Spinal cord (tissue), 10 donors: Measurements from ENCODE around the gene COL23A1. TPM values are rescaled to one million over a fixed set of nuclear protein-coding genes. Genes with fewer than 3 reads are reported as not detected.

Experiments used
- DNase-seq, 6 donors: peaks; one replicate each; pipeline versions ENCODE4 v3.0.0 to v3.0.0-alpha.2; 2013 to 2015; ENCODE audit warnings: low spot score in 6 of 6, low read depth in 4 of 6
- H3K27ac ChIP-seq: one replicate; pipeline ENCODE4 v1.5.1; 2013; ENCODE audit warnings: low read depth, low read length, control low read depth
- H3K27me3 ChIP-seq: one replicate; pipeline ENCODE4 v1.6.1; 2013; ENCODE audit warnings: low read length; ENCODE audit not compliant: control insufficient read depth, insufficient read depth
- H3K36me3 ChIP-seq: one replicate; pipeline ENCODE4 v1.6.1; 2013; ENCODE audit warnings: low read length; ENCODE audit not compliant: control insufficient read depth, insufficient read depth
- H3K4me1 ChIP-seq: one replicate; pipeline ENCODE4 v1.6.1; 2013; ENCODE audit warnings: low read length; ENCODE audit not compliant: control insufficient read depth, insufficient read depth
- H3K4me3 ChIP-seq: one replicate; pipeline ENCODE4 v1.5.1; 2013; ENCODE audit warnings: low read depth, low read length, control low read depth
- H3K9me3 ChIP-seq: one replicate; pipeline ENCODE4 v1.6.1; 2013; ENCODE audit warnings: low read length; ENCODE audit not compliant: control insufficient read depth, insufficient read depth
- WGBS: methylation state at CpG from one replicate; pipeline ENCODE4 v1.1.5; 2013; ENCODE audit warnings: missing lambda C conversion rate; ENCODE audit not compliant: insufficient coverage; 5-methylcytosine and 5-hydroxymethylcytosine counted together
- polyA plus RNA-seq, 2 donors: library from polyadenylated mRNA; unstranded; fragments of 120-200 nt; gene quantifications; one replicate each; pipeline ENCODE4 v1.2.1, GENCODE V29; 2013; ENCODE audit not compliant: insufficient read length in 2 of 2
- total RNA-seq, 2 donors: library from RNA; depleted of rRNA in 1 of 2; stranded (reverse); fragments of 120-200 nt in 1 of 2; fragments of >200 nt in 1 of 2; gene quantifications; one replicate each; pipeline versions ENCODE4 v1.2.3 to v1.2.4, GENCODE V29; 2013 to 2014
- donor health status: healthy.

COL23A1 gene
- total and polyA plus RNA-seq, 4 donors, result 2.8 to 9.7 (median 8.0) TPM

- no peaks in the 10 kb centered on the region for H3K27me3 ChIP-seq
- WGBS, result 58% methylated on average over 19 of the region's 21 CpGs
- H3K9me3 ChIP-seq, result peaks cover 2% of the 10 kb centered on the region
- H3K36me3 ChIP-seq, result peaks cover 4% of the 10 kb centered on the region
- H3K4me3 ChIP-seq, result no peak overlapping the region
- peaks cover 33% of the 10 kb centered on the region for H3K4me1 ChIP-seq
- DNase-seq, result peak in 3 of 6 donors; percentile 12 to 64 (median 35)
- H3K27ac ChIP-seq, result no peak overlapping the region
Measured at GRCh38 chr5:178288401-178289368, 301.5 kb downstream of the COL23A1 start.

- DNase-seq, result no peak
- WGBS, result 86% methylated on average over 10 of the region's 10 CpGs
- Histone ChIP-seq H3K27ac (no peak overlapping the region), H3K9me3 (peaks cover 3% of the 10 kb centered on the region), H3K36me3 (peaks cover 4% of the 10 kb centered on the region), H3K4me3 (no peak overlapping the region), H3K4me1 (peaks cover 27% of the 10 kb centered on the region), H3K27me3 (no peaks in the 10 kb centered on the region)
Measured at GRCh38 chr5:178287791-178288105, 302.4 kb downstream of the COL23A1 start.

- Histone ChIP-seq H3K27ac (no peak overlapping the region), H3K4me1 (peaks cover 27% of the 10 kb centered on the region), H3K9me3 (peaks cover 3% of the 10 kb centered on the region), H3K4me3 (no peak overlapping the region), H3K27me3 (no peaks in the 10 kb centered on the region), H3K36me3 (peaks cover 4% of the 10 kb centered on the region)
- DNase-seq, result no peak
- WGBS, result 89% methylated on average over 20 of the region's 20 CpGs
Measured at GRCh38 chr5:178287091-178287790, 303.0 kb downstream of the COL23A1 start.

GRCh38 chr5:178286226-178287090 is 303.7 kb downstream of the COL23A1 start:
- Histone ChIP-seq H3K4me1 (peaks cover 27% of the 10 kb centered on the region), H3K27ac (no peak overlapping the region)
- WGBS, result 86% methylated on average over 25 of the region's 34 CpGs

GRCh38 chr5:178285399-178286225 is 304.6 kb downstream of the COL23A1 start:
- DNase-seq, result no peak
- Histone ChIP-seq H3K9me3 (peaks cover 3% of the 10 kb centered on the region), H3K27ac (no peak overlapping the region), H3K4me3 (no peak overlapping the region), H3K4me1 (peaks cover 30% of the 10 kb centered on the region), H3K36me3 (peaks cover 4% of the 10 kb centered on the region), H3K27me3 (no peaks in the 10 kb centered on the region)
- WGBS, result 94% methylated on average over 14 of the region's 19 CpGs

More at GRCh38 chr5:178286226-178287090, 303.7 kb downstream of the COL23A1 start:
- peaks cover 4% of the 10 kb centered on the region for H3K36me3 ChIP-seq
- peaks cover 3% of the 10 kb centered on the region for H3K9me3 ChIP-seq
- no peak overlapping the region for H3K4me3 ChIP-seq
- no peaks in the 10 kb centered on the region for H3K27me3 ChIP-seq
- DNase-seq, result no peak

- Histone ChIP-seq H3K36me3 (peaks cover 4% of the 10 kb centered on the region), H3K4me3 (no peak overlapping the region), H3K4me1 (peaks cover 34% of the 10 kb centered on the region), H3K27me3 (no peaks in the 10 kb centered on the region), H3K27ac (no peak overlapping the region), H3K9me3 (peaks cover 3% of the 10 kb centered on the region)
- DNase-seq, result no peak
- WGBS, result 82% methylated on average over 5 of the region's 7 CpGs
Measured at GRCh38 chr5:178284996-178285395, 305.2 kb downstream of the COL23A1 start.

- Histone ChIP-seq H3K27ac (no peak overlapping the region), H3K27me3 (no peaks in the 10 kb centered on the region), H3K4me1 (peaks cover 33% of the 10 kb centered on the region), H3K36me3 (peaks cover 4% of the 10 kb centered on the region), H3K9me3 (peaks cover 3% of the 10 kb centered on the region), H3K4me3 (no peak overlapping the region)
- peak in 1 of 6 donors; percentile 7 for DNase-seq
- WGBS, result no CpG with 5 or more reads among the region's 3 CpGs
Measured at GRCh38 chr5:178284093-178284675, 306.0 kb downstream of the COL23A1 start.

GRCh38 chr5:178283520-178283919 is 306.7 kb downstream of the COL23A1 start:
- WGBS, result 60% methylated on average over 1 of the region's 3 CpGs
- no peak for DNase-seq

More at GRCh38 chr5:178283520-178283919, 306.7 kb downstream of the COL23A1 start:
- Histone ChIP-seq H3K9me3 (peaks cover 3% of the 10 kb centered on the region), H3K27ac (no peak overlapping the region), H3K36me3 (peaks cover 4% of the 10 kb centered on the region), H3K4me3 (no peak overlapping the region), H3K4me1 (peaks cover 33% of the 10 kb centered on the region), H3K27me3 (no peaks in the 10 kb centered on the region)
